Lower leg skin (tissue), 4 donors: ENCODE results near the gene ATP7A. TPM values are rescaled to one million over a fixed set of nuclear protein-coding genes. Genes with fewer than 3 reads are reported as not detected.

Experiments used
- DNase-seq, 2 donors: peaks; one replicate each; pipeline ENCODE4 v3.0.0-alpha.2; 2019; ENCODE audit warnings: low spot score in 2 of 2
- H3K4me3 ChIP-seq: fragments of 200-600 bp; sonication (generic); 2 replicates; pipeline ENCODE4 v1.5.1; 2017; ENCODE audit warnings: mild to moderate bottlenecking, low read depth; ENCODE audit not compliant: poor library complexity, severe bottlenecking
- POLR2A ChIP-seq, 2 donors: fragments of 450-650 bp; IDR thresholded peaks; one replicate each; pipeline ENCODE4 v1.6.1; 2016 to 2017; ENCODE audit warnings: antibody characterized with exemption in 2 of 2, mild to moderate bottlenecking in 1 of 2, moderate library complexity in 1 of 2
- WGBS, 2 donors: methylation state at CpG; one replicate each; pipeline ENCODE4 v1.1.5; 2018; 5-methylcytosine and 5-hydroxymethylcytosine counted together
- intact Hi-C: fragments of 100-400 bp; cut with DNase I; formaldehyde crosslinking; loops from one replicate; pipeline ENCODE4 v1.15.0; 2023; ENCODE audit warnings: low total_unique reads
- total RNA-seq, 4 donors: library from RNA; depleted of rRNA; stranded (reverse); fragments of >200 nt; gene quantifications; one replicate each; pipeline ENCODE4 v1.1.0, GENCODE V29; 2016
- TF ChIP-seq, protein P1 (sequence below), 3 donors: fragments of 450-650 bp; IDR thresholded peaks; one replicate each; pipeline ENCODE4 v1.5.1; 2016; ENCODE audit warnings: antibody characterized with exemption in 3 of 3, mild to moderate bottlenecking in 3 of 3, moderate library complexity in 2 of 3

Gene ATP7A
- total RNA-seq, 4 donors from 2014 or later: 20.9 to 37.6 (median 28.5) TPM

DNA sequence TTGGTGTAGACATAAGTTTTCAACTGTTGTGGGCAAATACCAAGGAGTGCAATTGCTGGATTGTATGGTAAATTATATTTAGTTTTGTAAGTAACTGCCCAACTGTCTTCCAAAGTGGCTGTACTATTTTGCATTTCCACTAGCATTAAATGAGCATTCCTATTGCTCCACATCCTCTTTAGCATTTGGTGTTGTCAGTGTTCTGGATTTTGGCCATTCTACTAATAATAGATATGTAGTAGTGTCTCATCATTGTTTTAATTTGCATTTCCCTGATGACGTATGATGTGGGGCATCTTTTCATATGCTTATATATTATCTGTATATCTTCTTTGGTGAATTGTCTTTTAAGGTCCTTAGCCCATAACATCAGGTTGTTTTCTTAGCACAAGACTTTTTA lies 41.7 kb downstream of the ATP7A start:
- whole genome bisulfite sequencing, 2 donors: 40 to 56% methylated on average over 1 of the region's 1 CpG
- H3K4me3 ChIP-seq: no peak overlapping the region
- no peak for TF ChIP-seq POLR2A (IDR thresholded peaks at IDR 0.05)
- TF ChIP-seq, protein P1, sequence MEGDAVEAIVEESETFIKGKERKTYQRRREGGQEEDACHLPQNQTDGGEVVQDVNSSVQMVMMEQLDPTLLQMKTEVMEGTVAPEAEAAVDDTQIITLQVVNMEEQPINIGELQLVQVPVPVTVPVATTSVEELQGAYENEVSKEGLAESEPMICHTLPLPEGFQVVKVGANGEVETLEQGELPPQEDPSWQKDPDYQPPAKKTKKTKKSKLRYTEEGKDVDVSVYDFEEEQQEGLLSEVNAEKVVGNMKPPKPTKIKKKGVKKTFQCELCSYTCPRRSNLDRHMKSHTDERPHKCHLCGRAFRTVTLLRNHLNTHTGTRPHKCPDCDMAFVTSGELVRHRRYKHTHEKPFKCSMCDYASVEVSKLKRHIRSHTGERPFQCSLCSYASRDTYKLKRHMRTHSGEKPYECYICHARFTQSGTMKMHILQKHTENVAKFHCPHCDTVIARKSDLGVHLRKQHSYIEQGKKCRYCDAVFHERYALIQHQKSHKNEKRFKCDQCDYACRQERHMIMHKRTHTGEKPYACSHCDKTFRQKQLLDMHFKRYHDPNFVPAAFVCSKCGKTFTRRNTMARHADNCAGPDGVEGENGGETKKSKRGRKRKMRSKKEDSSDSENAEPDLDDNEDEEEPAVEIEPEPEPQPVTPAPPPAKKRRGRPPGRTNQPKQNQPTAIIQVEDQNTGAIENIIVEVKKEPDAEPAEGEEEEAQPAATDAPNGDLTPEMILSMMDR (IDR thresholded peaks at IDR 0.05): no peak
- intact Hi-C loops: no loop called here
- DNase-seq: no peak

DNA sequence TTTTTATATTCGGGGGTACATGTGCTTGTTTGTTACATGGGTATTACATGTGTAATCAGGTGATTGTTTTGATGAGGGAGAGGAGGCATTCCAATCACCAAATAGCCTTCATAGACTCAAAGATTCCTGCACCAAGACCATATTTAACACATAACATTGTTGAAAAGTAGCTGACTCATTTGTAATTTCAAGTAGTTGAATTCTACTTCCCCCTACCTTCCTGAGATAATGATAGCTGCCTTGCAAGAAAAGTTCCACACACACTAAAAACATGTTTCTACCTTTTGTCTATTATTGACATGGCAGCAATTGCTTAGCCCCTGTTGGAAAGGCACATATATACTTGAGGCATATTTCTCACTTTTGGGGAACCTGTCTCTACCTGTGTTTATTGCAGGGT lies 42.8 kb downstream of the ATP7A start:
- H3K4me3 ChIP-seq: no peak overlapping the region
- 48 to 55% methylated on average over 1 of the region's 1 CpG for WGBS, 2 donors
- no peak for DNase-seq
- TF ChIP-seq POLR2A (IDR thresholded peaks at IDR 0.05): no peak
- TF ChIP-seq, protein P1 (IDR thresholded peaks at IDR 0.05): no peak
- intact Hi-C loops: no loop called here

DNA sequence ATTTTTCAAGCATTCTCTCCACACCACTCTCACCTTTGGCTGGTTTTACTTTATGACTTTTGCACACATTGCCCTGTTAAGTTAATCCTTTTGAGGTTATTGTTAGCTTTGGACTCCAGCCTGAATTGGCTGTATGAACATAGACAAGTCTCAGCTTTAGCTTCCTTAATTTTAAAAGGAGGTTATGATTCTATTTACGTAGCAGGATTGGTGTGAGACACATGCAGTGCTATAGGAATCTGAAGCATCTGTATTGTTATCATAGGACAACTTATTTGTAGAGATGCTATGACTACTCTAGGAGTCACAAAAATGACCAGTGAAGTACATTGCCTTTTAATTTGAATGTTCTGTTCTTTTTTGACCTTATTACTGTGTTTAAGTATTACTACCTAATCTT lies 43.2 kb downstream of the ATP7A start:
- no peak for DNase-seq
- WGBS, 2 donors: 27 to 49% methylated on average over 1 of the region's 1 CpG
- TF ChIP-seq, protein P1 (IDR thresholded peaks at IDR 0.05): no peak
- no peak for TF ChIP-seq POLR2A (IDR thresholded peaks at IDR 0.05)
- intact Hi-C loops: no loop called here
- H3K4me3 ChIP-seq: no peak overlapping the region

DNA sequence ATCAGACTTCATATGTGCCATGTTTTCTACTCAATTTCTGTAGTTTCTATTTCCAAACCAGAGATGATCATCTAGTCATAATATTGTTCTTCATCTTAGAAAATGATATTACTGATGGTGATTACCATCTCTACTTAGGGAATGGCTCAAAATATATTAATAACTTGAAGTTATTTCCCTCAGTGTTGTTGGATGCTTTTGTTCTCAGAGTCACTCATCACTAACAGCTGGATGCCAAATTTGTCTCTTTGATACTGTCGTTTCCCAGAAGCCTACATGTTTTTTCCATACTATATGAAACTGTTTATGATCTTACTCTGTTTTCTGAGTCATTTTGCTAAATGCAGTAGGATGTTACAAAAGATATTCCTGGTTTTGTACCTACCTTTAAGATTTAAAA lies 50.1 kb downstream of the ATP7A start:
- TF ChIP-seq POLR2A (IDR thresholded peaks at IDR 0.05): no peak
- TF ChIP-seq, protein P1 (IDR thresholded peaks at IDR 0.05): no peak
- intact Hi-C loops: no loop called here
- 13 to 38% methylated on average over 1 of the region's 1 CpG for WGBS, 2 donors
- no peak overlapping the region for H3K4me3 ChIP-seq
- no peak for DNase-seq

DNA sequence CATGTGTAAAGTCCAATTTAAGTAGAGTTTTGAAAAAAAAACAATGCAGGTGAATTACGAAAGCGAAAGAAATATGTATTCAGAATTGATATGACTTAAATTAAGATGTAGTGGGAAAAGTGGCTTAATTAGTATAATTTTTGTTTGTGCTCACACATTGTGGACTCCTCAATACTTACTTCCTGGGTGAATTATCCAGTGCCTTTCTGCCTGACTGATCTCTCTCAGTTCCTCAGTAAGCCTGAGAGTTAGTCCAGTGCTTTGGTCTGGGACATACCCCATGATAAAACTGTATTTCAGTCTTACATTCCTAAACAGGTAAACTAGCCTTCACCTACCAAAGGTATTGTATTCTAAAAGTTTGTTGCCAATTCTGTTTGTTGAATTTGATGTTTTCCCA lies 50.6 kb downstream of the ATP7A start:
- no peak for TF ChIP-seq POLR2A (IDR thresholded peaks at IDR 0.05)
- TF ChIP-seq, protein P1 (IDR thresholded peaks at IDR 0.05): no peak
- 90% methylated on average over 2 of the region's 2 CpGs for WGBS, 2 donors
- H3K4me3 ChIP-seq: no peak overlapping the region
- intact Hi-C loops: no loop called here
- DNase-seq: no peak
